Measurements from ENCODE around the gene FRMD4A.

GRCh38 chr10:14010101-14010558 is 320.6 kb downstream of the FRMD4A start:
- no peak for TF ChIP-seq CTCF (IDR thresholded peaks at IDR 0.05; ENCODE audit: low read length)
- no peak for TF ChIP-seq EZH2 (optimal IDR thresholded peaks at IDR 0.05; ENCODE audit: low read depth, low read length)

Measured in MM.1S (cell line).